Measurements from ENCODE around the gene RTP5.

Gene RTP5

DNA sequence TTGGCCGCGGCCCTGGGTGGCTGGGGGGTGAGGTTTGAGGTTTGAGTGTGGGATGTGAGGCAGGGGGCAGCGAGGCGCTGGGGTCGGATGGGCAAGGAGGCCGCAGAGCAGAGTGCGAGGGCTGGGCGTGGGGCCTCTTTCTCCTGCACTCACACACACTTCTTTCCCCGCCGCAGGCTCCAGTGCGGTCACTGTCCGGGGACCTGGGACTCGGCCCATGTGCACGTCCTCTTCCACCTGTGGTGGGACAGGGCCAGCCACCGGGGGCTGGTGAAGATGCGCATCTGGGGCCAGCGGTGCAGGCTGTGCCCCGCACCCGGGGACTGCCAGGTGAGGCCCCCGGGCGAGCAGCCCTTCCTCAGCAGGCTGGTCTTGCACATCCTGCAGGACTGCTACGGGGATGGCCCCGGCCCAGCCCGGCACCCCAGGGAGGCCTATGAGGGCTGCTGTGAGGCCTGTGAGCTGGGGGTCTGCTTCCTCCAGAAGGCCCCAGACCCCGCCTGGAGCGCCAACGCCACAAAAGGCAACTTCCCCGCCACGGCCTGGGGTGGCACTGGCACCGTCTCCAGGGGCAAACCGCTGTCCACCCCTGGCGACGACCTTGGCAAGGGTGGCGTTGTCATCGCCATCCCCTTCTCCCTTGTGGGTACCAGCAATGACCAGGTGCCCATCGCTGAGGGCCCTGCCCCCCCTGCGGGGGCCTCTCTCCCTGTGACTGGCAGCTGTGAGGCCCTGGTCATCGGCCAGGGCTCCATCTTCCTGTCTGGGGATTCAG lies 2.2 kb downstream of the RTP5 start:
- DNase-seq = no peak

DNA sequence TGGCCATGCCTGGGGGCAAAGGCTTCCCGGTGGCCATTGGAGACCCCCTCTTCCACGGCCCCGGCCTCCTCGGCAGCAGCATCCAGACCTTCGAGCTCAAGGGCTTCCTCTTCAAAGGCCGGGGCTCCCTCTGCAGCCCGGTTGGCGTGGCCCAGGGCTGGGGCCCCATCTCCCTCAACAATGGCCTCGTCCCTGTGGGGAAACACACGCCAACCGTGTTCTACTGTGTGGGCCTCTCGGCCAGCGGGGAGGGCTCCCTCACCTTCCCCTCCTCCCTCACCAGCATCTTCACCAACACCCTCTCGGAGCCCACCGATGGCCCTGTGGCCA lies 2.7 kb downstream of the RTP5 start:
- DNase-seq = no peak

DNA sequence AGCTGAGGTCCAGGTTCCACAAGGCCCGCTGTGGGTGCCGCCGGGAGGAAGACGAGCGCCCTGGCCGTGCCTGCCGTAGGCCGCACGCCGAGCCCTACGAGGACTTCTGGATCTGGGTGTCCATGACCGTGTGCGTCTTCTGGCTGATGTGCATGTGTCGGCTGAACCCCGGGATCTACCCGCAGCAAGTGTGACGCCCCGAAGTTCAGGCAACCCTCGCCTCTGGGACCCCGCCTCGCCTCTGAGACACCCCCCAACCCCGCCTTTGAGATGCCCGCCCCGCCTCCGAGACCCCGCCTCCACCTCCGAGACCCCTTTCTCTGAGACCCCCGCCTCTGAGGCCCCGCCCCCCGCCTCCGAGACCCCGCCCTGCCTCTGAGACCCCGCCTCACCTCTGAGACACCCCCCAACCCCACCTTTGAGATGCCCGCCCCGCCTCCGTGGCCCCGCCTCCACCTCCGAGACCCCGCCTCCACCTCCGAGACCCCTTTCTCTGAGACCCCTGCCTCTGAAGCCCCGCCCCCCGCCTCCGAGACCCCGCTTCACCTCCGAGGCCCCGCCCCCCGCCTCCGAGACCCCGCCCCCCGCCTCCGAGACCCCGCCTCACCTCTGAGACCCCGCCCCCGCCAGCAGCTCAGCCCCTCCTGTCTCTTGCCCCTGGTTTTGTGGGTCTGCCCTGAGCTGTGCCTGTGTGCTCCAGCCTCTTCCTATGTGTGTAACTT lies 3.7 kb downstream of the RTP5 start:
- DNase-seq = no peak

DNA sequence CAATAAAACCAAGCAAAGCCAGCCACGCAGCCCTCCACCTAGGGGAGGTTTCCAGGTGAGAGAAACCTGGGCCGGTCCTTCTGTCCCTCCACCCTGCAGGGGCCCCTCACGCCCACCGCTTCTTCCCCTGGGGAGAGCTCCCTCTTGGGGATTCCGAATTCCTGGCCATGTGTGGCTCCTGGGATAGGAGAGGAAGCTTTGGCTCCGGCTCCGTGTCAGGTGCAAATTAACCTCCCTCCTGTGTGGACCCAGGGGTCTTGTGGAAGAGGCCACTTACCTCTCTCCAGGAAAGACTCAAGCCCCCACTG lies 4.2 kb downstream of the RTP5 start:
- DNase-seq = no peak

DNA sequence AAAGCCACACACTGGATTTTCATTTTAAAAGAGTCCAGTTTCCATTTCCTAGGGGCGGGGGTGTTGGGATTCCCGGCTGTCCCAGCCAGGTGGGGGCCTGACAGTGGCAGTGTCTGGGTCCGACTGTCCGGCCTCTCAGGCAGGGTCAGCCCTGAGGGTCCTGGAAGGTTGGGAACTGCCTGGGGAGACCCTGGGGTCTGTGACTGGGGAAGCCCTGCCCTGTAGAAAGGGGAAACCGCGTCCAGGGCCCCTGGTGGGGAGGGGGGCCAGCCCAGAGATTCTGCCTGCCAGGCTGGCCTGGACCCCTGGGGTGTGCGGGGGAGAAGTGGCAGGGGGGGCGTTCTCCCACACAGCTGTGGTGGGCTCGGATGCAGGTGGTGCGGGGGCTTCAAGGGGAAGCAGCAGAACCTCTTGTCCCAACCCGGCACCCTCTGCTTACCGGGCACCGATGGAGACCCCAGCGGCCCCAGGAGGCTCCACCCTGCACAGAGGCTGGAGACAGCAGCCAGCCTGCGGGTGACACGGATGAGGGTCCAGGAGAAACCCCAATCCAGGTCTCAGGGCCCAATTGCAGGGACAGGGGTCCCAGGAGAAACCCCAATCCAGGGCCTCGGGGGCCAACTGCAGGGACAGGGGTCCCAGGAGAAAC lies 4.9 kb downstream of the RTP5 start:
- no peak for DNase-seq

DNA sequence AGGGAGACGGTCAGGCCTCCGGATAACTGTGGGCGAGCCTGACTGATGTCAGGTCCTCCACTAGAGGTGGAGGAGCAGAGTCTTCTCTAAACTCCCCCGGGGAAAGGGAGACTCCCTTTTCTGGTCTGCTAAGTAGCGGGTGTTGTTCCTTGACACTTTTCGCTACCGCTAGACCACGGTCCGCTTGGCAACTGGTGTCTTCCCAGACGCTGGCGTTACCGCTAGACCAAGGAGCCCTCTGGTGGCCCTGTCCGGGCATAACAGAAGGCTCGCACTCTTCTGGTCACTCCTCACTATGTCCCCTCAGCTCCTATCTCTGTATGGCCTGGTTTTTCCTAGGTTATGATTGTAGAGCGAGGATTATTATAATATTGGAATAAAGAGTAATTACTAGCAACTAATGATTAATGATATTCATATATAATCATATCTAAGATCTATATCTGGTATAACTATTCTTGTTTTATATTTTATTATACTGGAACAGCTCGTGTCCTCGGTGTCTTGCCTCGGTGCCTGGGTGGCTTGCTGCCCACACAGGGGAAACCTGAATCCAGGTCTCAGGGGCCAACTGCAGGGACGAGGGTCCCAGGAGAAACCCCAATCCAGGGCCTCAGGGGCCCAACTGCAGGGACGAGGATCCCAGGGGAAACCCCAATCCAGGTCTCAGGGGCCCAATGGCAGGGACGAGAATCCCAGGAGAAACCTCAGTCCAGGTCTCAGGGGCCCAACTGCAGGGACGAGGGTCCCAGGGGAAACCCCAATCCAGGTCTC lies 6.4 kb downstream of the RTP5 start:
- peak; percentile 40 for DNase-seq

DNA sequence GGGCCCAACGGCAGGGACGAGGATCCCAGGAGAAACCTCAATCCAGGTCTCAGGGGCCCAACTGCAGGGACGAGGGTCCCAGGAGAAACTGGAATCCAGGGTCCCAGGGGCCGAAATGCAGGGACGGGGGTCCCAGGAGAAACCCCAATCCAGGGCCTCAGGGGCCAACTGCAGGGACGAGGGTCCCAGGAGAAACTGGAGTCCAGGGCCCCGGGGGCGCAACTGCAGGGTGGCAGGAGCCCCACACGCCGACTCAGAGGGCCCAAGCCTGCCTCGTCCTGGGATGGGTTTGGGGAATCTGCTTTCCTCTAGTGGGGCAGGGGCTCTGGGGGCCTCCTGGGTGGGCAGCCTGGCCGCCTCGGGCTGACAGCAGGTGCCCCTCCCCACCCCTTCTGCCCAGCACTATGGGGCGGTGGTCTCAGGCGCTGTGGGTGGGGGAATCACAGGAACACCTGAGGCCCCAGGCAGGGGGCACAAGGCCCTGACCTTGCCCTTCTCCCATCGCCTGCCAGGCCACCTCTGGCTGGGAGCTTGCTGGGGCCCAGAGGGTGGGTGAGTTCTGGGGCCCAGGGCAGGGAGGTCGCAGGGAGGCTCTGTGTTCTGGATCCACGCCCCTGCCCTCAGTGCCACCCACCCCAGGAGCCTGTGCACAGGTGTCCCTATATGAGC lies 7.1 kb downstream of the RTP5 start:
- no peak for DNase-seq

DNA sequence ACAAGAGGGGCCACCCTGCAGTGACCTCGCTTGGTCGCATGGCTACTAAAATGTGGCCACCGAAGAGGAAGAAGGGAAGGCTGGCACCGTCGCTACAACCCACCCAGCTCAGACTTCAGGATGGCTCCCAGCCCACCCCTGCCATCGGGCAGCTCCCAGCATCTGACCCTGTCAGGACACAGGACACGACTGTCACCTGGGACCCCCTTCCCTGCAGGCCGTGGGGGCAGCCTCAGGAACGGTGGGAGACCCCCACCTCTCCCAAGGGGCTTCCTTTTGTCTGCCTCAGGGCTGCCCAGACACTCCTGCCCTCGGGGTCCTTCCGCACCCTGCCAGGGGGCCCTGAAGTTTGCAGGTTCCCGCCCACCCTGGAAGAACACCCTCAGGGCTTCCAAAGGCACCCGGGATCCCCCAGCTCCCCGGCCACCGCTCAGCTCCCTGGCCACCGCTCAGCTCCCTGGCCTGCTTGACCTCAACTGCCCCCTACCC lies 7.7 kb downstream of the RTP5 start:
- DNase-seq = no peak

DNA sequence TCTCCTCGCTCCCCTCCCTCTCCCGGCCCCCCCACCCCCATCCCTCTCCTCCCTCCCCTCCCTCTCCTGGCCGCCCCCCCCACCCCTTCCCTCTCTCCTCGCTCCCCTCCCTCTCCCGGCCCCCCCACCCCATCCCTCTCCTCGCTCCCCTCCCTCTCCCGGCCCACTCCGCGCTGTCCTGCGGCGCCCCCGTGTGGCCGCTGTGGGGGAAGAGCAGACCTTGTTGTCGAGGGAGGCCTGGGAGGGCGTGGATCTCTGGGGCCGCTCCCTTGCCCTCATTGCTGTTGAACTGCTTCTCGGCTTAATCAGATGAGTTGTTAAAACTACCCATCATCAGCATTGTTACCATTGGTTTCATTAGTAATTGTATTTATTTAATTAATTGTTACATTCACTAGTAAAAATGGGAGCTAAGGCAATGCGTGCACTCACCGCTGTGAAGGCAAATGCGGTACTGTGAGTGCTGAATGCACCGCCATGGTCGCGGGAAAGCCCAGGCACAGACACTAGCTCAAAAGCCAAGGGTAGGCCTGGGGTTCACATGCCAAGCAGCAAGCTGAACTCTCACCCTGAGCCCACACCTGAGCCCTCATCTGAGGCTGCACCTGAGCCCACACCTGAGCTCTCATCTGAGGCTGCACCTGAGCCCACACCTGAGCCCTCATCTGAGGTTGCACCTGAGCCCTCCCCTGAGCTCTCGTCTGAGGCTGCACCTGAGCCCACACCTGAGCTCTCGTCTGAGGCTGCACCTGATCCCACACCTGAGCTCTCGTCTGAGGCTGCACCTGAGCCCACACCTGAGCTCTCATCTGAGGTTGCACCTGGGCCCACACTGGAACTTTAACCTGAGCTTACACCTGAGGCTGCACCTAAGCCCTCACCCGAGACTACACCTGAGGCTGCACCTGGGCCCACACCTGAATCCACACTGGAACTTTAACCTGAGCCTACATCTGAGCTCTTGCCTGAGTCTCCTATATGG lies 8.8 kb downstream of the RTP5 start:
- peak; percentile 79 for DNase-seq

DNA sequence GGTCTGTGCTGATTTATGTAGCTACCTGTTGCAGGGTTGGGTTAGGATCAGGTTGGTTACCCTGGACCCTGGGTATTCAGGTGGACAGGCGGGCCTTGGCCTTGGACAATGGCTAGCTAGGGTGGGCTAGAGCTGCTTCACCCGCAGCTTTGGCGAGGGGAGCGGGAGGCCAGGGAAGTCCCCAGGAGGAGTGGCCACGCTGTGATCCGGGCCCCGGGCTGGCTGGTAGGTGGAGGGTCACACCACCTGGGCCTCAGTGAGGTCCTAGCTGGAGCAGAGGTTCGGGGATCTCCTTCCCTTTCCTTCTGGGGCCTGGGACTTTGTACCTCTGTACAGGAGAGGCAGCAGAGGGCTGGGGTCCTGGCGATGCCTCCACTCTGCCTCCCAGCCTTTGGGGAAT lies 9.8 kb downstream of the RTP5 start:
- no peak for DNase-seq

DNA sequence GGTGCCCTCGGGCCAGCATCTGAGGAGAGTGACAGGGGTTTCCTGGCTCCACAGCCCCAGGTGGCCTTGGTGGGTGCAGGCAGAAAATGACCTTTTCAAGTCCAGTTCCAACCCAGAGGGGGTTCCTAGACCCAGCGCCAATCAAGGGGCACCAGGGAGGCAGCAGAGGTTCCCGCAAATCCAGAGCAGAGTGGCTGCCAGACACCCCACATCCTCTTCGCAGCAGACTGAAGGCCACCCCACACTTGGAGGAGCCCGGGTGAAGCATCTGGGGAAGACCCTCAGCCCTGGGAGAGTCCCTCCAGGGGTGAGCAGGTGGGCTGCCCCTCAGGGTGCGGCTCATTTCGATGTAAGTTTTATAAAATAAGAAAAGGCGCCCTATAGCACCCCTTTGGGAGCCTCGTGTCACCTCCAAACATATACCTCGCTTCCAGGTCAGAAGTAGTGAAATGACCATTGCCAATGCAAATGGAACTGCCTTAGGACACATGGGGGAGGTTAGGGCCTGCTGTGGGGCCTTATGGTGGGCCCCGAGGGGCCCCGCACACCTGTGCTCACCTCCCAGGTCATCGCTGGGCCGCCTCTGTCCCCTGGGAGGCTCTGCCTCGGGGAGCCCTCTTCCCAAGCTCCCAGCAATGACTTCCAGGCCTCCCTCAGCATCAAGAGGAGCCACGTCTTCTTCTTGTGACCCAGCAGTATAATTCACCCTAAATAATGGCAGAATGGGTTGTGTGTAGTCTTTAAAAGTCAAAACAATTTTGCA lies 11.0 kb downstream of the RTP5 start:
- no peak for DNase-seq

DNA sequence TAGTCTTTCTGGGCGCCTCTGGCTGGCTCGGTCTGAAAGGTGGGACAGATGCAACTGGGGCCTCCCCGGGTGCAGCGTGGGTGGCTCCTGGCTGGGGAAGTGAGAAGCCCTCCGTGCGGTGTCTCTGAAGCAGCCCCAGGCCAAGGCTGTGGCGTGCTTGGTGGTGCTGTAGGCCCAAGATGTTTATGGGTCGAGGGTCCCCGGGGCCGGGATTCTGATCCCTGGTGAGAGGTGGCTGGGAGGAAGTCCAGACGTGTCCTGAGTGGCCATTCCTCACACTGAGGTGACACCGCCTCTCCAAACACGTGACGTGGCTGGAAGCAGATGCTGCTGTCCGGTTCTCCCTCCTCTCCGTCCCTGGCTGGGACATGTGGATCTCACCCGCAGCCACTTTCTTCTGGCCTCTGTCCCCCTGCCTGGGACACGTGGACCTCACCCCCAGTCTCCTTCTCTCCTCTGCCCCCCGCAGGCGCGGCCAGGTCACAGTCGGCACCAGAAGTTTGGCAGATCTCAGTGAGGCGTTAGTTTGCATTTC lies 12.6 kb downstream of the RTP5 start:
- DNase-seq = peak; percentile 73

DNA sequence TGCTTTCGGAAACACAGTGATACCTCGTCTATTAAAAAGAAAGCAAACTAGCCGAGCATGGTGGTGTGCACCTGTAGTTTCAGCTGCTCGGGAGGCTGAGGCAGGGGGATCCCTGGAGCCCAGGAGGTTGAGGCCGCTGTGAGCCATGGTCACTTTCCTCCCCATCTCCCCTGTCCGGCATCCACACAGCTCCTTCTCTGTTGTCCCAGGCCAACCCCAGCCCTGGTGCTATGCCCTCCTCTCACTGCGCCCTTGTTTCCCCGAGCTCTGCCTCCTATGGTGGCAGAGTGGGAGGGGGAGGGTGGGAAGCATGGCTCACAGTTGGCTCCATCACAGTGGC lies 15.4 kb downstream of the RTP5 start:
- no peak for DNase-seq

DNA sequence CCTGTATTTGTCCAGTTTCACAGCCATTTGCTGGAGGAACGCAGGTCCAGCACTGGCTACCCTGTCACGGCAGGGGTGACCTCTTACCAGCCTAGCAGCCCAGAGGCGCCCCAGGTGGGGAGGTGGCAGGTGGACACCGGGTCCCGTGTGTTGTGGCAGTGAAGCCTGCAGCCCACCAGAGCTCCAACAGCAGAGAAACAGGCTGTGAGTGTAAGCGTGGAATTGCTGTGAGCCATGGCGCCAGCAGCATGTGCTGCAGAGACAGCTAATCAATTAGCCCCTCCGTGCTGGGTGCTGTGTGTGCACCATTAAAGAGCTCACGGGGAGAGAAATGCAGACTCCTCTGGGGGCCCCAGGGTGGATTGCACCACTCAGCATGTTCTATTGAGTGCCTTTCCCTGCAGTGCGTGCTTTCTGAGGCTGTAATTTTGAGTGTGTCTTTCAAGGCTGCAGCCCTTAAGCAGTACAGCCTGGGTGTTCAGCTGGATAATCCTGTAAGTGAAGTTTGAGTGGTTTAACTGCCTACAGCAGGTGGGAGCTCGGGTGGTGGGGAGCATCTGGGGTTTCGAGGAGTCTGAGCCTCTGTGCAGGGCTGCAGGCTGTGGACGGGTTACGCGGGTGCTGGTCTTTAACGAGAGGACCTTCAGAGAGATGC lies 15.9 kb downstream of the RTP5 start:
- DNase-seq = no peak

DNA sequence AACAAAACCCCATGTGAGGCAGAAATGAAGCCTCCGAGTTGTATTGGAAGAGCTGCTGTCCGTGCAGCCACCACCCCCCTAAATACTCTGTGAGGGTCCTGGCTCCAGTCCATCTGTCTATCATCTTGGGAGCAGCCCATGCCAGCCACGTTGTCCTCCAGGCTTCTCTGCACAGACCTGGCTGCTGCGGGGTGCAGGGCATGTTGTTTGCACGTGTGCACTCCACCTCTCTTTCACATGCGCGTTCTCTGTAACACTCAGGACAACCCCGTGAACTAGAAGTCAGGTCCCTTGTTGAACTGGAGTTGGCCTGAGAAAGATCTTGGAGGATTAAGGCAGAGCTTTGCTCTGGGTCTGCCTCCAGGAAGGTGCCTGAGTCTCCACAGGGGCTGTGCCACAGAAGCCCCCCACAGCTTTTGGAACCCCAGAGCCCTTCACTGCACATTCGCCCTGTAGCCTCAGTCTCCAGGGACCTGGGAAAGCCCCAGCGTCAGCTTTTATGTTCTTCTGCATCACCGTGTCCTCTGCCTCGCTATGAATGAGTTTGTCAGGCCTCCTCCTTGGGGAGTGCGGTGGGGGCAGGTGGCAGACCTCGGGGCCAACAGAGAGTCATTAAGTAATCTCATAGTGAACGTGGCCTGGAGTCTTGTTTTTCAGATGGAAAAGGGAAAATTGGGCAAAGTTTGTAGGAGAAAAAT lies 16.6 kb downstream of the RTP5 start:
- DNase-seq = no peak

DNA sequence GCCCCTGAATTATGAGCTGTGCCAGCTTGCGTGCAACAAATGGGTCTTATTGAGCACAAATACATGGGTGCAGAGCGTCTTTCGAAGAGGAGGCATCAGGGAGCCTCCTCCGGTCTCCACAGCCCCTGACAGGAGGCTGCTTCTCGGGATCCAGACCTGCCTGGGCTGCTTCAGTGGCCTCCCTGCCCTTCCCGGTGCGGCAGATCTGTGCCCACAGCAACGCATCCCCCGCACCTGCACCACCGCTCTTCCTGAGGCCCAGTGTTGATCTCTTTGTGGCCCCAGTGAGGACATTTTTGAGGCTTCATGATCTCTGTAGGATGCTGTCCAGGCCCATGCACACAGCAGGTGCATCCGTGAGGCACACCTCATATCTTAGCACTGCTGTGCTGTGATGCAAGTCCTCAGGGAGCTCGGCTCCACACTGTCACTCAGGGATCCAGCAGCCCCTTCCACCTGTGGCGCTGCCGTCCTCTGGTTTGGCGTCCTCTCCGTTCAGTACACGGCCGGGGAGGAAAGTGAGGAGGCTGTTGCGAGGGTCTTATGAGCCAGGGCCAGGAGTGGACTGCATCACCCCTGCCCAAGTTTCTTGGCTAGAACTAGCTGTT lies 17.4 kb downstream of the RTP5 start:
- no peak for DNase-seq

DNA sequence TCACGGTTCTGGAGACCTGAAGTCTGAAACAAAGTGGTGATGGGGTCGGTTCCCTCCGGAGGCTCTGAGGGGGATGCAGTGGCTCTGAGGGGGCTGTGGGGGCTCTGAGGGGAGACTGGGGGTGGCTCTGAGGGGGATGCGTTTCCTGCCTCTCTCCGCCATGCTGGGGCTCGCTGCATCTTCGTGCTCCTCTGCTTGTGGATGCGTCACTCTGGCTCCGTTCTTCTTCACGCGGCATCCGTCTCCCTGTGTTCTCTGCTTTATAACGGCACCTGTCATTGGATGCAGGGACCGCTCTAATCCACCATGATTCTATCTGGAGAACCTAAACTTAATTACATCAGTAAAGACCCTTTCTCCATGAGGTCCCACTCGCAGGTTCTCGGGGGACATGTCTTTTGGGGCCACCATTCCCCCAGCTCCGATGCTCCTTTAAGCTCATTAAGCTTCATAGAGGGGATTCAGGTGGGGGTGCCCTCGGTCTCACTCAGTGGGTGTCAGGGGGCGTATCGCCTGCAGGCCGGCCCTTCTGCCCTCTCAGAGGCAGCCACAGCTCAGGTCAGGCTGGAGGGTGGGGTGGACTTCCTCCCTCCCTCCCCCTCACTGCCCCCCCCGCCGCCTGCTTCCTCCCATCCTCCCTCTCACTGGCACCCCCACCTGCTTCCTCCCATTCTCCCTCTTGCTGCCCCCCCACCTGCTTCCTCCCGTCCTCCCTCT lies 18.4 kb downstream of the RTP5 start:
- no peak for DNase-seq

DNA sequence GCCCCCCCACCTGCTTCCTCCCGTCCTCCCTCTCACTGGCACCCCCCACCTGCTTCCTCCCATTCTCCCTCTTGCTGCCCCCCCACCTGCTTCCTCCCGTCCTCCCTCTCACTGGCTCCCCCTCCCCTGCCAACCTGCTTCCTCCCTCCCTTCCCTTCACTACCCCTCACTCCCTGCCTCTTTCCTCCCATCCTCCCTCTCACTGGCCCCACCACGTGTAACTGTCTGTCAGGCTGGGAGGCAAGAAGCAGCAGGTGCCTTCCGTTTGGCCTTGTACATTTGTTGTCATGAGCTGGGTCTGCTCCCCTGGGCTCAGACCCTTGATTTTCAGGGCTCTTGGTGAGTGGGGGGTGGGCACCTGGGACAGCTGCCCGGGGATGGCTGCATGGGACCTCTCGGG lies 19.1 kb downstream of the RTP5 start:
- DNase-seq = no peak
